SK-N-SH (cell line): ENCODE measurements around the gene CGAS. TPM values are rescaled to one million over a fixed set of nuclear protein-coding genes. Genes with fewer than 3 reads are reported as not detected.

Source experiments
- polyA plus RNA-seq, 3 experiments: library from polyadenylated mRNA; depleted of rRNA; stranded (reverse); fragments of >200 nt; gene quantifications; 2 replicates each; pipeline ENCODE4 v1.2.3, GENCODE V29; 2012
- small RNA-seq, 7 experiments: library from RNA; depleted of rRNA; stranded (forward); fragments of <200 nt; gene quantifications; one replicate each; pipeline ENCODE3, GENCODE V24; 2012

The CGAS gene
- polyA plus RNA-seq, 1 of the 3 experiments (the other 2 are of a cell fraction), result 0.02 TPM

Small RNA genes lying within 50 kb of the gene (small RNA-seq; reads per million reads assigned to genes)
- gene RN7SL827P (0 reads per million in 7 experiments), gene RNU6-975P (0 reads per million in 7 experiments)

Other genes starting within 250 kb of the CGAS start
- gene KHDC1L, start 226.8 kb downstream of the CGAS start, polyA plus RNA-seq (2012; rRNA removed), result 0.16 and 0.18 TPM in 2 replicates
- 6.0 and 6.6 TPM in 2 replicates for gene KHDC1, start 189.1 kb downstream of the CGAS start, polyA plus RNA-seq (2012; rRNA removed)
- gene DPPA5, start 98.0 kb downstream of the CGAS start, polyA plus RNA-seq (2012; rRNA removed), result not detected in 2 replicates
- gene KHDC3L, start 89.6 kb downstream of the CGAS start, polyA plus RNA-seq (2012; rRNA removed), result not detected in 2 replicates
- gene OOEP, start 82.4 kb downstream of the CGAS start, polyA plus RNA-seq (2012; rRNA removed), result not detected in 2 replicates
- gene DDX43, start 57.5 kb downstream of the CGAS start, polyA plus RNA-seq (2012; rRNA removed), result not detected in 2 replicates
- gene MTO1, start 9.4 kb upstream of the CGAS start, polyA plus RNA-seq (2012; rRNA removed), result 9.9 and 11.4 TPM in 2 replicates
- gene EEF1A1, start 68.7 kb upstream of the CGAS start, polyA plus RNA-seq (2012; rRNA removed), result 10,787 and 14,148 TPM in 2 replicates
- gene SLC17A5, start 201.7 kb upstream of the CGAS start, polyA plus RNA-seq (2012; rRNA removed), result 9.2 and 14.0 TPM in 2 replicates
- gene CD109, start 243.9 kb upstream of the CGAS start, polyA plus RNA-seq (2012; rRNA removed), result 19.7 and 27.8 TPM in 2 replicates